GM21360 (cell line): ENCODE results near the gene EHMT2.
A peak's percentile ranks its signal among the peaks of the same experiment; 100 is the strongest.
"Not testable (repeated sequence)": the region's sequence is repeated elsewhere in the genome, so short reads cannot be mapped to it uniquely, and the experiment has no call there.

Experiments
- ATAC-seq: cut with Tn5 transposase; IDR thresholded peaks from one replicate; pipeline ENCODE4 v1.9.1; 2021; ENCODE audit warnings: mild to moderate bottlenecking, moderate library complexity; ENCODE audit not compliant: unreplicated experiment

The EHMT2 gene

GRCh38 chr6:31874084-31874670, 23.3 kb downstream of the EHMT2 start:
- no peak for ATAC-seq

DNA sequence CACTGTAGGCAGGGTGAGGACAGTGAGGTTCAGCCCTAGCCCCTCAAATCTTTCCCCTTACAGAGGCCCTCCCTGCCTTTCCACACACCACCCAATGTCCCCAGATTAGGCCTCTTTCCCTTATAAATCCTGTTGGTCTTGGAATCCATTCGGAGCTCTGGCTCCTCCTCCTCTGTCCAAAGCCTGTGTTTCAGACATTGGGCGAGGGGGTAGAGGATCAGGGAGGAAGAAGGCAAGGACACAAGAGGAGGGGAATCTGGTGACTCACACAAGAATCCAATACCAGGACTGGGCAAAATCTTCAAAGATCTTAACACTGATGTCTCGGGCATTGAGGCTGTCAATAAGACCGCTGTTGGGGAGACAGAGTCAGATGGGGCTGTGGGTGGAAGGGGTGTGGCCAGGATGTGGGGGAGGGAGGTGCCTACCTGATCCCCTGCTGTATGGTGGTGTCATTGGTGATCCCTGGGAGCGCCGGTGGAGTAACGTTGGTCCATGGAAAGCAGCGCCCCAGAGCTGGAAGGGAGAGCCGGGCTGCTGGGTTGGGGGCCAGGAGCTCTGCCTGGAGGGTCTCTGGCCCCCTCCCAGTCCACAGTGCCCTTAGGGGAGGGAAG, 26.3 kb downstream of the EHMT2 start:
- ATAC-seq: no peak

DNA sequence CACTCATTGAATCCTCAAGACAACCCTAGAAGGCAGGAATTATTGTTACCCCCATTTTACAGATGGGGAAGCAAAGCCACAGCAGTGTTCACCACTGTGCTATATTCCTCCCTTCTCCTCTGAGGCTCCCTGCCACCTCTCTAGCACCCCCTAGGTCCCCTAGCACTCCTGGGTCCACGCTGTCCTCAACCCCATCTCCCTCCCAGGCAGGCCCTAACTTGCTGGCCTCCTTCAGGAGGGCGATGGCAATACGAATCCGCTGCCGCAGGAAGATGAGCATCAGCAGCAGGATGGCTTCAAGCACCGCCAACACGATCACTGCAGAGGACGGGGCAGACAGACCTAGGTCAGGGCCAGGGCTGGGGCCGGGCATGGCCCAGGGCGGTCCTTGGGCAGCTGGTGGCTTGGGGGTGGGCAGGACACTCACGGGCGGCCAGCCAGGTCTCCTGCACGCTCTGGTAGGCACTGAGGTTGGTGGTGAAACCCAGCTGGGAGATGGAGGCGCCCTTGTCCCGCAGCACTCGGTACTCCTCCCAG, 27.0 kb downstream of the EHMT2 start:
- no peak for ATAC-seq

DNA sequence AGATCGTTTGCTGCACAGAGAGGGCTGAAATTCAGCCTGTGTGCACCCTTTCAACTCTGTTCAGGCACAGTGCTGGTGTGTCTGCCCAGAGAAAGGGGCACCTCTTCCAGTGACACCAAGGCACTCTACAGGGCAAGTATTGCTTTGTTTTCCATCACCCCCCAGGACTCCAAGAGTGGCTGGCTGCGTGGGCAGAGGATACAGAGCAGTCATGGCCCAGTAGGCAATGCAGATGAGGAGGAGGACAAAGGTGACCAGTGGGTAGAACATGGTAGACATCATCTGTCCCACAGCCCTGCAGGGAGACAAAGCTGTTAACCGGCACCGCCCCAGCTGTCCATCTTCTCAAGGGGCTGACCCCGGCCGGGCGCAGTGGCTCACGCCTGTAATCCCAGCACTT, 28.2 kb downstream of the EHMT2 start:
- ATAC-seq: no peak

DNA sequence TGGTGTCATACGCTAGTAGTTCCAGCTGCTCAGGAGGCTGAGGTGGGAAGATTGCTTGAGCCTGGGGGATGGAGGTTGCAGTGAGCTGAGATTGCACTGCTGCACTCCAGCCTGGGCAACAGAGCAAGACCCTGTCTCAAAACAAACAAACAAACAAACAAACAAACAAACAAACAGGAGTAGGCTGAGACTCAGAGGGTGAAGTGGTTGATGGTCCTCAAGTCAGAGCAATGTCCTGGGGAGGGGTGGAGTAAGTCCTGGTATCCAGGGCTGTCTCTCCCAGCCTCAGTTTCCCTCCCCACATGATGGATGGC, 28.9 kb downstream of the EHMT2 start:
- not testable (repeated sequence) for ATAC-seq

- no peak for ATAC-seq
These were observed 32.0 kb downstream of the EHMT2 start for GRCh38 chr6:31865205-31866118.

- no peak for ATAC-seq
These were observed 32.7 kb downstream of the EHMT2 start for GRCh38 chr6:31864818-31865204.

DNA sequence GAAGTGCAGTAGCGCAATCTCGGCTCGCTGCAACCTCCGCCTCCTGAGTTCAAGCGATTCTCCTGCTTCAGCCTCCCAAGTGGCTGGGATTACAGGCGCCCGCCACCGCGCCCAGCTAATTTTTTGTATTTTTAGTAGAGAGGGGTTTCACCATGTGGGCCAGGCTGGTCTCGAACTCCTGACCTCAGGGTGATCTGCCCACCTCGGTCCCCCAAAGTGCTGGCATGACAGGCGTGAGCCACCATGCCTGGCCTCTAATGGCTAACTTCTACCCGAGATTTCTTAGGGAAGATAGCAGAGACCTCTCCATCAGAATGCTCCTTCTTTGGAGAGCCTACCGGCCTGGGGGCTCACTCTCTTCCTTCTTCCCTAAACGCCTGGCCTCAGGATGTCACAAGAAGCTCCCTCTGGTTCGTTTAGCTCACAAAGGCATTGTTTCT, 33.4 kb downstream of the EHMT2 start:
- ATAC-seq: not testable (repeated sequence)

DNA sequence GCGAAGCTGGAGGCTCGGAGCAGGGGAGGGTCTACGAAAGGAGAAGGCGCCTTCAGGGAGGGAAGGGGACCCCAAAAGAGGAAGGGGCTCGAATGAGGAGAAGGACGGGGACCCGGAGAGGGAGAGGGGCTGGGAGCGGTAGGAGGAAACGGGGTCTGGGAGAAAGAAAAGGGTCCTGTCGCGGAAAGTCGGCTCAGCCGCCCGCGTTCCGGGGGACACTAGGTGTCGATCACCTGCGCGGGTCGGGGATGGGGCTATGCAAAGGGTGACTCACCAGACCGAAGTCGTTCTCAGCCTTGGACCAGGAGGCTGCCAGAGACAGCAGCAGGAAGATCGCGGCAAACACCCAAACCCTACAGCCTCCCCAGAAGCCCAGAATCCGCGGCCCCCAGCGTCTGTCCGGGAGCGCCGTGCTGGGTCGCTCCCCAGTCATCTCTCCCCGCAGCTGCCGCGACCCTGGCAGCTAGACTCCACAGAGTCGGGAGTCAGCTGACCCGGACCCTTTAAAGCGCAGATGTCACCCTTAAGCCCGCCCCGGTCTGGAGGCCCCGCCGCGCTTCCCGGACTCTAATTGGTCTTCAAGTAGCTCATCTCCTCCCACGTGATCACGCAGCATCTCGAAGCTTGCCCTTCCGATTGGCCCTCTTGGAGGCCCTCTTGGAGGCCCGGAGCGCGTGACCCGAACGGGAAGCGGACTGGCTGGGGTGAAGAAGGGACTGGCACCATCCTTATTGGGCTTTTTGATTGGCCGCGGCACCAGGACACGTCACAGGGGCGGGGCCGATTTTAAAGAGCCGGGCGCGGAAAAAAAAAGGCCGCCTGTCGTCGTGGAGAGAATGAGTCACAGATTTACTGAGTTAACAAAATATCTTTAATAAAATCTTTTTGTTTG, 34.9 kb downstream of the EHMT2 start, which contains the start of gene NEU1:
NEU1 (minus strand) TSS at position 478 of the 892 bp plus-strand sequence; CDS start at position 433, 45 bp downstream.
- peak; percentile 84 for ATAC-seq

GRCh38 chr6:31861919-31862343, 35.6 kb downstream of the EHMT2 start:
- no peak for ATAC-seq

GRCh38 chr6:31861150-31861549, 36.3 kb downstream of the EHMT2 start:
- ATAC-seq: no peak

DNA sequence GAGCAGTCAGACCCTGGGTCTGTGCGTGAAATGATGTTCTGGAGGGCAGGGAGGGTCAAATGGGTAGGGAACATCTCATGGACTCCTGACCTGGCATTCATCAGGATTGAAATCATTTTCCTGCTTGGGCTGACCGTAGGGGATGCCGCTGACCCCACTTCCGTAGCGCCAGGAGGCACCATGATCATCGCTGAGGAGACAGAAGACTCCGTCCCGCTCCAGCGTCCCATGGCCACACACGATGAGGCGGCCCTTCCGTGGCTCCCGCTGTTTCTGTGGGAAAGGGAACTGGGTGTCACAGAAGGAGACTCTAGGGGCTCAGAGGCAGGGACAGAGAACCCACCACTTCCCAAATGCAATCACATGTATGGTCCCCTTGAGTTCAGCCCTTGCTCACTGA, 37.1 kb downstream of the EHMT2 start:
- no peak for ATAC-seq

DNA sequence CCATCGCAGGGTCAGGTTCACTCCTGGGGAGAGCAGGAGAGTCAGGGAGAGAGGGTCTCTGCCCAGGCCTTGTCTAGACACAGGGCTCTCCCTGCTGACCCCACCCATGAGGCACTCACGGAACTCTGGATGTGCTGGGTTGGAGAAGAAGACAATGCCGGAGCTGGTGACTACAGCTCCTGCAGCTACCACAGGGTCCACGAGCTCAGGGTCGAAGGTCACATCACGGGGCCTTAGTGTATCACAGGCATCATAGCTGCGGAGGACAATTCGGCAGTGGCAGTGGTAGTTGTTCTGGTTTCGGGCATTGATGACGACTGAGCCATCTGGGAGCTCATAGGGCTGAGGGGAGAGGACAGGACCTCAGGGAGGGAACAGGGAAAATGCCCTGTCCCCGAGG, 37.6 kb downstream of the EHMT2 start:
- ATAC-seq: no peak

GRCh38 chr6:31858707-31859106, 38.8 kb downstream of the EHMT2 start:
- ATAC-seq: no peak

DNA sequence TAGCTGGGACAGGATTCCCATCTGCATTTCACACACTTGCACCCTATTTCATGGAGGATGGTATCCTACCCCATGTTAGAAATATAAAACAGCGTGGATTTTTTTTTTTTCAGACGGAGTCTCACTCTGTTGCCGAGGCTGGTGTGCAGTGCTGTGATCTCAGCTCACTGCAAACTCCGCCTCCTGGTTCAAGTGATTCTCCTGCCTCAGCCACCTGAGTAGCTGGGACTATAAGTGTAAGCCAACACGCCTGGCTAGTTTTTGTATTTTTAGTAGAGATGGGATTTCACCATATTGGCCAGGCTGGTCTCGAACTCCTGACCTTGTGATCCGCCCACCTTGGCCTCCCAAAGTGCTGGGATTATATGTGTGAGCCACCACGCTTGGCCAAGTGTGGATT, 39.7 kb downstream of the EHMT2 start:
- ATAC-seq: not testable (repeated sequence)

DNA sequence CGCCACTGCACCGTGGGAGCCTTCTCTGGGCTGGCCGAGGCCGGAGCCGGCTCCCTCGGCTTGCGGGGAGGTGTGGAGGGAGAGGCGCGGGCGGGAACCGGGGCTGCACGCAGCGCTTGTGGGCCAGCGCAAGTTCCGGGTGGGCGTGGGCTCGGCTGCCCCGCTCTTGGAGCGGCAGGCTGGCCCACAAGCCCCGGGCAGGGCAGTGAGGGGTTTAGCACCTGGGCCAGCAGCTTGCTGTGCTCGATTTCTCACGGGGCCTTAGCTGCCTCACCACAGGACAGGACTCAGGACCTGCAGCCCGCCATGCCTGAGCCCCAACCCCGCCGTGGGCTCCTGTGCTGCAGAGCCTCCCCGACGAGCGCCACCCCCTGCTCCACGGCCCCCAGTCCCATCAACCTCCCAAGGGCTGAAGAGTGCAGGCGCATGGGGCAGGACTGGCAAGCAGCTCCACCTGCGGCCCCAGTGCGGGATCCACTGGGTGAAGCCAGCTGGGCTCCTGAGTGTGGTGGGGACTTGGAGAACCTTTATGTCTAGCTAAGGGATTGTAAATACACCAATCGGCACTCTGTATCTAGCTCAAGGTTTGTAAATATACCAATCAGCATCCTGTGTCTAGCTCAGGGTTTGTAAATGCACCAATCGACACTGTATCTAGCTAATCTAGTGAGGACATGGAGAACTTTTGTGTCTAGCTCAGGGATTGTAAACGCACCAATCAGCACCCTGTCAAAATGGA, 45.3 kb downstream of the EHMT2 start:
- not testable (repeated sequence) for ATAC-seq

DNA sequence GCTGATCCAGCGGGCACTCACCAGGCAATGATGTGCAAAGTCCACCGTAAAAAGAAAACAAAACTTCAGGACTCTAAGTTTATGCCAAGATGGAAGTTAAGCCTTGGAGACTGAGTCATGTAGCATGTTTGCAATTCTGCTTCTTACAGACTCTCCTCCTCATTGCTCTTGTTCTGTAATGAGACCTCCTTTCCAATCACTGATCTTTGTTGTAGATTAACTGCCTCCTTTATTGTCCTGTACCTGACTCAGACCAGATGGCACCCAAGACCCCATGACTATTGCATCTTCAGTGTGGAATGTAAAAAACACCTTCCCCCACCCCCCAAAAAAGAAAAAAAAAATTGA, 46.0 kb downstream of the EHMT2 start:
- ATAC-seq: no peak

DNA sequence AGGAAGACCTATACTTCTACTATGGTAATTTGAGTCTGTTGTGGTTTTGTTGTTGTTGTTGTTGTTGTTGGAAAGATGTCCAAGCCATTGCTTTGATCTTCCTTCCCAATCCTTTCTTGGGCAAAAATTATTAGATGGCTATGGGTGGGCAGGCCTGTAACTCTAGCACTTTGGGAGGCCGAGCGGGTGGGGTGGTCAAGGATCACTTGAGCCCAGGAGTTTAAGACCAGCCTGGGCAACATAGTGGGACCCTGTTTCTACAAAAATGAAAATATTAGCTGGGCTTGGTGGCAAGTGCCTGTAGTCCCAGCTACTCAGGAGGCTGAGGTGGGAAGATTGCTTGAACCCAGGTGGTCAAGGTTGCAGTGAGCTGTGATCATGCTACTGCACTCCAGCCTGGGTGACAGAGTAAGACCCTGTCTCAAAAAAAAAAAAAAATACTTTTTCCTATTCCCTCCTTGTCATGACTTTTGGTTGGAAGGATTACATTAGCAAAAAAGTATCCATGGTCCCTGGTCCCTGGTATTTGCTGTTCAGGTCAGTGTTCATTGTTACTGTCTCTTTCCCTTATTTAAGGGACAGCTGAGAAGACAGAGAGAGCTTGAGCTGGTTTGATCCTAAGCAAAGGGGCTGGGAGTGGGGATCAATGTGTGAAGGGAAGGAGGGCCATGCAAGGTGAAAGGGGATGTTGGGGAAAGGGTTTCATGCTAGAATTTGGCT, 46.6 kb downstream of the EHMT2 start:
- ATAC-seq: no peak

DNA sequence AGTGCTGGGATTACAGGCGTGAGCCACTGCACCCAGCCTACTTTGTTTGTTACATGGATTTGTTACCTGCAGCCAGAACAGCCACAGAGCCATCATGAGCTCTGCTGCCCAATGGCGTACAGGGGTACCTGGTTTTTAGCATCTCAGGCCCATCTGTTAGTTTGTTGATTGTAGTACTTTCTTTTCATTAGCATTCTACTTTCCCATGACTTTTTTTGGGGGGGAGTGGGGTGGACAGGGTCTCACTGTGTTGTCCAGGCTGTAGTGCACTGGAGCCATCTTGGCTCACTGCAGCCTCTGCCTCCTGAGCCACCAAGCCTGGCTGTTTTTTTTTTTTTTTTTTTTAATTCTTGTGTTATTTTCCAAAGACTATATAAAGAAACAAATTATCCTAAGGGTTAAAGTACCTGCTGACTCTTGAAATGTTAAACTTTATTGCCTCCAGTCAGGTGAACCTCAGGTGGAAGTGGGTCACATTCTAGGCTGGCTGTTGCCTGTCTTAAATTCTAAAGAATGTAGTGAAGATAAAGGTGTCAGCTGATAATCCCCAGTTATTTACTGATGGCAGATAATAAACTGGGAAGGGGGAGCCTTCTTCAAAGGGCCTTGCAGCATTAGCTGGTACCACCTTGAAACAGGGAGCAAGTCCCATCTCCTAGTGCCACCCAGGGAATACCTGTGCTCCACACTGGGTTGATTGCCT, 50.1 kb downstream of the EHMT2 start:
- no peak for ATAC-seq
